Mesenchymal stem cell (in vitro differentiated cells and primary cell): ENCODE data around the gene SKIDA1.

Experiments
- DNase-seq: peaks from one replicate; pipeline ENCODE4 v3.0.0-alpha.2; 2013
- H2AFZ ChIP-seq: one replicate; pipeline ENCODE4 v1.6.1; 2013; ENCODE audit warnings: low read depth, mild to moderate bottlenecking, control low read depth, inconsistent platforms, low read length, moderate library complexity
- H2AK5ac ChIP-seq: 2 replicates; pipeline ENCODE4 v1.6.1; 2013; ENCODE audit warnings: low read length, moderate library complexity, mild to moderate bottlenecking, inconsistent platforms; ENCODE audit not compliant: severe bottlenecking
- H2BK120ac ChIP-seq: one replicate; pipeline ENCODE4 v1.6.1; 2013; ENCODE audit warnings: low read depth, mild to moderate bottlenecking, inconsistent platforms, low read length, moderate library complexity
- H2BK12ac ChIP-seq, 2 experiments: one replicate each; pipeline ENCODE4 v1.6.1; 2013; ENCODE audit warnings: inconsistent platforms in 2 of 2, low read length in 2 of 2, mild to moderate bottlenecking in 2 of 2, moderate library complexity in 2 of 2, control low read depth in 1 of 2
- H2BK15ac ChIP-seq: one replicate; pipeline ENCODE4 v1.6.1; 2013; ENCODE audit warnings: mild to moderate bottlenecking, low read depth, inconsistent platforms; ENCODE audit not compliant: poor library complexity, severe bottlenecking
- H2BK5ac ChIP-seq: 2 replicates; pipeline ENCODE4 v1.6.1; 2013; ENCODE audit warnings: low read depth, mild to moderate bottlenecking, low read length, control low read depth, inconsistent platforms; ENCODE audit not compliant: poor library complexity, severe bottlenecking
- H3K14ac ChIP-seq, 2 experiments: one replicate each; pipeline ENCODE4 v1.6.1; 2013; ENCODE audit warnings: inconsistent platforms in 2 of 2, low read length in 2 of 2, control low read depth in 1 of 2, mild to moderate bottlenecking in 1 of 2, moderate library complexity in 1 of 2
- H3K18ac ChIP-seq, 2 experiments: one replicate each; pipeline ENCODE4 v1.6.1; 2013; ENCODE audit warnings: inconsistent platforms in 2 of 2, low read length in 2 of 2, control low read depth in 1 of 2, low read depth in 1 of 2, mild to moderate bottlenecking in 1 of 2
- H3K23ac ChIP-seq, 2 experiments: one replicate each; pipeline ENCODE4 v1.6.1; 2013; ENCODE audit warnings: inconsistent platforms in 2 of 2, low read length in 2 of 2, mild to moderate bottlenecking in 2 of 2, moderate library complexity in 2 of 2, control low read depth in 1 of 2
- H3K27ac ChIP-seq: 2 replicates; pipeline ENCODE4 v1.5.1; 2013; ENCODE audit warnings: mild to moderate bottlenecking, moderate library complexity, low read length, control low read depth, inconsistent platforms; ENCODE audit not compliant: poor library complexity, severe bottlenecking
- H3K27me3 ChIP-seq, 2 experiments: 2 replicates each; pipeline versions ENCODE4 v1.6.1 to v1.7.0; 2013; ENCODE audit warnings: low read length in 2 of 2, mild to moderate bottlenecking in 2 of 2, moderate library complexity in 2 of 2, control low read depth in 1 of 2, inconsistent platforms in 1 of 2; ENCODE audit not compliant: control insufficient read depth in 1 of 2, insufficient read depth in 1 of 2
- H3K36me3 ChIP-seq, 2 experiments: 2 replicates each; pipeline versions ENCODE4 v1.6.1 to v1.7.0; 2013; ENCODE audit warnings: low read length in 2 of 2, control low read depth in 1 of 2, inconsistent platforms in 1 of 2, low read depth in 1 of 2, mild to moderate bottlenecking in 1 of 2; ENCODE audit not compliant: insufficient read depth in 2 of 2, control insufficient read depth in 1 of 2
- H3K4ac ChIP-seq, 2 experiments: one replicate each; pipeline ENCODE4 v1.6.1; 2013; ENCODE audit warnings: inconsistent platforms in 2 of 2, low read length in 2 of 2, mild to moderate bottlenecking in 2 of 2, moderate library complexity in 2 of 2, control low read depth in 1 of 2, low read depth in 1 of 2
- H3K4me1 ChIP-seq: 2 replicates; pipeline ENCODE4 v1.6.1; 2013; ENCODE audit warnings: low read depth, low read length, control low read depth; ENCODE audit not compliant: control insufficient read depth, insufficient read depth
- H3K4me2 ChIP-seq: 2 replicates; pipeline ENCODE4 v1.6.1; 2013; ENCODE audit warnings: low read length, mild to moderate bottlenecking, inconsistent platforms; ENCODE audit not compliant: poor library complexity, severe bottlenecking
- H3K4me3 ChIP-seq, 2 experiments: 2 replicates each; pipeline versions ENCODE4 v1.5.1 to v1.7.0; 2013; ENCODE audit warnings: low read length in 2 of 2, mild to moderate bottlenecking in 2 of 2, control low read depth in 1 of 2, low read depth in 1 of 2; ENCODE audit not compliant: insufficient read depth in 1 of 2
- H3K79me1 ChIP-seq: replicated peaks from 2 replicates; pipeline ENCODE4 v1.6.1; 2013; ENCODE audit warnings: mild to moderate bottlenecking, control low read depth, low read length, inconsistent platforms; ENCODE audit not compliant: poor library complexity, severe bottlenecking
- H3K9ac ChIP-seq: 2 replicates; pipeline ENCODE4 v1.7.0; 2013; ENCODE audit warnings: mild to moderate bottlenecking, low read length, moderate library complexity
- H3K9me3 ChIP-seq: 2 replicates; pipeline ENCODE4 v1.7.0; 2013; ENCODE audit warnings: mild to moderate bottlenecking, low read length; ENCODE audit not compliant: control insufficient read depth
- H4K8ac ChIP-seq: one replicate; pipeline ENCODE4 v1.6.1; 2013; ENCODE audit warnings: inconsistent platforms, mild to moderate bottlenecking, low read length, moderate library complexity
- H4K91ac ChIP-seq: one replicate; pipeline ENCODE4 v1.6.1; 2013; ENCODE audit warnings: mild to moderate bottlenecking, low read length, inconsistent platforms
- WGBS: methylation state at CpG from one replicate; pipeline ENCODE4 v1.1.7; 2013; ENCODE audit warnings: mixed read lengths; 5-methylcytosine and 5-hydroxymethylcytosine counted together

Gene SKIDA1

DNA sequence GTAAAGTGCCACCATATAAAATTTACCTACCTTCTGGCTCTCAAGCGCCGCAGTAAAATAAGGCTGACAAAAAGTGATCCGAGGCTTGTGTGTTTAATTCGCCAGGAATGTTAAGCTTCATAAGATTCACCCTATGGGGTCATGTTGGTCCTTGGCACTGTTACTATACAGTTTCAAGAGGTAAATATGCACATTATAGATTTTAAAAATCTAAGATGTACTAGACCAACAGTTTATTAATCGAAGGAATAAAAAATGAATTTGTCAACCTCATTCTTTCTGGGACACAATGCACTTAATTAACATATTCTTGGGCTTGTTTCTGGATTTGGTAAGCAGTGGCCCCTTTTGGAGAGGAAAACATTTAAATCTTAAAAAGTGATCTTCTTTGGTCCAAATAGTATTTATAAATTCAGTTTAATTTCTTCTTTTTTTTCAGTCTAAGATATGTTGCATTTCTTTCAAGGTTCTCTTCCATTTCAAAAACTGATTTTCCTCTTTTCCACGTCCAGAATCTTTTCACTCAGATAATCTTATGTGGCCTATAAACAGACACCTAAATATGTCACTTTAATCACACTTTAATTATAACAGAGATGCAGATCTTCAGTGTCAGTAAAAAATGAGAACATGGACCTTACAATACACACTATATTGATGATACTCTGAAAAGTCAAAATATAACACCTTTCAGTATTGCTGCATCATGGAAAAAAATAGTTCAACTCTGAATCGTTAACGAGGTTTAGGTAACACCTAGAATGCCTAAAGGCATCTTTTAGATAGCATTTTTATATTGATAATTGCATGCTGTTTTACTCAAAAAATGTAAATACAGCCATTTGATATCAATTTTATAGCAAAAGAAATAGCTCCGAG, 3.8 kb upstream of the SKIDA1 start:
- Histone ChIP-seq H3K9ac (peak overlapping the region; percentile 98), H3K9me3 (no peaks in the 10 kb centered on the region), H2BK15ac (no peak overlapping the region), H2AK5ac (no peak overlapping the region), H3K23ac (no peak overlapping the region), H3K36me3 (no peaks in the 10 kb centered on the region), H2AFZ (no peak overlapping the region), H4K91ac (no peak overlapping the region), H2BK12ac (no peak overlapping the region), H3K27me3 (no peaks in the 10 kb centered on the region), H3K27ac (peak overlapping the region; percentile 51), H3K14ac (no peak overlapping the region), H3K4me3 (peak overlapping the region in 1 of 2 experiments; percentile 80), H3K4me1 (peaks cover 3% of the 10 kb centered on the region), H3K4me2 (peak overlapping the region; percentile 58), H2BK120ac (peak overlapping the region; percentile 43), H3K18ac (peak overlapping the region in 1 of 2 experiments; percentile 21), H2BK5ac (no peak overlapping the region), H3K79me1 (no peaks in the 10 kb centered on the region), H4K8ac (no peak overlapping the region), H3K4ac (no peak overlapping the region)
- peak; percentile 56 for DNase-seq
- 62% methylated on average over 2 of the region's 9 CpGs for WGBS

DNA sequence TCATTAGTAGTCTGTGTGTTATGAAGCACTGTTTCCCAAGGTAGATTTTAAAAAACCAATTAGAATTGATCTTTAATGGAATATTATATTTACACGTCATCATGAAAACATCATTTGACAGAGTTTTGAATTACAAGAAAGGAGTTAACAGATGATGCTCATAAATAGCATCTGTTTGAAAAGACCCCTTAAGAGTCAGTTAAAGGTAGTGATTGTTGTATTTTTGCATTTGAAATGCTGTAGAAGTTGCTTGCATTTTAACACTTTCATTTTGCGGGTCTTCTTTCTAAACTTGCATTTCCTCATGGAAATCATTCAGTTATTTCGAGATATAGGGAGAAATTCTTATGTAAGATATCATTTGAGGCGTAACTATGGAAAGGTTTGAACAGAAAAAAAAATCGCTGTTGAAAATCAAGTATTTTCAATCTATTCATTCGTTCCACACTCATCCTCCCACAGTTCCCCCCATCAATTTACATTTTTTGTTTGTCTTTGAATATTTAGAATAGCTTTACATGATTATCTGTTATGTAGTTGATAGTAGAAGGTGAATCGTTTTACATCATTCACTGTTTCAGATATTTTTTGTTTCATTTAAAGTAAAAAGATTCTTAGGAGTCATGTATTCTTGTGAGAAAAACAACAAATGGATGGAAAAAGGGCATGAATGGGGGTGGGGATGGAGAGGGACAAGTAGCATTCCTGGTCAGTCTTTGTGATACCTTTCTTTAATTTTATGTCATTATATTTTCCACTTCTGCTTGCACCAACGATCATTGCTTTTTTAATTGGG, 3.0 kb upstream of the SKIDA1 start:
- H3K79me1 ChIP-seq, result no peaks in the 10 kb centered on the region
- H3K4me3 ChIP-seq, result peak overlapping the region in 1 of 2 experiments; percentile 80
- H2BK120ac ChIP-seq, result peak overlapping the region; percentile 43
- no peaks in the 10 kb centered on the region for H3K36me3 ChIP-seq
- peak overlapping the region in 1 of 2 experiments; percentile 21 for H3K18ac ChIP-seq
- no peak overlapping the region for H3K23ac ChIP-seq
- H2BK12ac ChIP-seq, result no peak overlapping the region
- peak overlapping the region; percentile 79 for H3K27ac ChIP-seq
- H3K14ac ChIP-seq, result no peak overlapping the region
- no peak overlapping the region for H2AFZ ChIP-seq
- H4K91ac ChIP-seq, result no peak overlapping the region
- peak overlapping the region; percentile 58 for H3K4me2 ChIP-seq
- H3K4ac ChIP-seq, result no peak overlapping the region
- H3K9me3 ChIP-seq, result no peaks in the 10 kb centered on the region
- H2BK5ac ChIP-seq, result no peak overlapping the region
- no peak overlapping the region for H2AK5ac ChIP-seq
- no peak overlapping the region for H4K8ac ChIP-seq
- 0% methylated on average over 1 of the region's 8 CpGs for WGBS
- DNase-seq, result peak; percentile 53
- H2BK15ac ChIP-seq, result no peak overlapping the region
- peak overlapping the region; percentile 98 for H3K9ac ChIP-seq
- H3K27me3 ChIP-seq, result no peaks in the 10 kb centered on the region
- H3K4me1 ChIP-seq, result peaks cover 3% of the 10 kb centered on the region

DNA sequence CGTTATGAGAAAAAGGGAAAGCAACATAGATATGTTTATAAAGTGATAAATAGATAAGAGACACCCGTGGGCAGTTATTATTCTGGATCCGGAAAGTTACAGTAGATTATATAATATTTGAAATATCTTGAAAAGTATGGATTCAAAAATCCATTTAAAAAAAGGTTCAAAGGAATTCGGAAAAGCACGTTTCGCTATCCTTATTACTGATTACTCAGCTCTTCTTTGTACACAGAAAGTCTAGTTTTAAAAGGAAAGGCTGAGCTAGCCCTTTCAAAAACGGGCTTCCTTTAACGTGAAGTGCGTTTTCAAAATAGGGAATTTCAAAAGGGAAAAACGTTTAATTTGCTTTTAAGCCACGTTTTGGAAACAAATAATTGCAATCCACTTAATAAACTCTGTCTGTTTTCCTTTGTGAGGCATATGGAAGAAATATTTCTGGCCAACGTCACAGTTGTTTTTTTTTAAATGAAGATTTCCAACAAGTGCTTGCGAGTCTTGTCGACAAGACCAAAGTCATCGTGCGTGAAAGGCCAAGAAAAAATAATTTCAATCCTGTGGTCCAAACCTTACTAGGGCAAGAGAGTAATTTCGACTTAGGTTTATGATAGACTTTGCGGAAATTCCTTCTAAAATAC, 2.2 kb upstream of the SKIDA1 start:
- no peak overlapping the region for H2AFZ ChIP-seq
- no peaks in the 10 kb centered on the region for H3K9me3 ChIP-seq
- peak overlapping the region; percentile 52 for H4K8ac ChIP-seq
- H2BK120ac ChIP-seq, result peak overlapping the region; percentile 86
- H2BK15ac ChIP-seq, result peak overlapping the region; percentile 98
- no peak overlapping the region for H2BK12ac ChIP-seq
- peaks cover 2% of the 10 kb centered on the region for H3K4me1 ChIP-seq
- peak overlapping the region; percentile 97 for H4K91ac ChIP-seq
- H3K18ac ChIP-seq, result peak overlapping the region; percentile 98
- H2AK5ac ChIP-seq, result no peak overlapping the region
- H3K4me3 ChIP-seq, result peak overlapping the region; percentile 60 to 80
- H3K4me2 ChIP-seq, result peak overlapping the region; percentile 69
- WGBS, result 0% methylated on average over 10 of the region's 18 CpGs
- H3K27me3 ChIP-seq, result no peaks in the 10 kb centered on the region
- H3K4ac ChIP-seq, result no peak overlapping the region
- H3K27ac ChIP-seq, result peak overlapping the region; percentile 79
- no peak overlapping the region for H3K14ac ChIP-seq
- peak overlapping the region; percentile 98 for H3K9ac ChIP-seq
- DNase-seq, result peak; percentile 77
- H2BK5ac ChIP-seq, result no peak overlapping the region
- no peak overlapping the region for H3K23ac ChIP-seq
- H3K36me3 ChIP-seq, result no peaks in the 10 kb centered on the region
- H3K79me1 ChIP-seq, result no peaks in the 10 kb centered on the region
